ENCODE data around the gene PRRG3.

GRCh38 chrX:151713849-151714248 is 18.6 kb downstream of the PRRG3 start:
- TF ChIP-seq EZH2 (IDR thresholded peaks at IDR 0.05) (no peak), FOXP2 (optimal IDR thresholded peaks at IDR 0.05; ENCODE audit: control extremely low read depth, extremely low read length, insufficient read depth) (no peak), POLR2AphosphoS5 (IDR thresholded peaks at IDR 0.05; ENCODE audit: borderline replicate concordance, low read depth, low read length) (no peak)

All from SK-N-MC (cell line).